ENCODE measurements around the gene KIF4A. TPM values are rescaled to one million over a fixed set of nuclear protein-coding genes. Genes with fewer than 3 reads are reported as not detected.
A peak's percentile ranks its signal among the peaks of the same experiment; 100 is the strongest.

Gene KIF4A
- total and polyA plus RNA-seq, 9 of the 15 experiments (the other 6 are each of a cell fraction or from before 2014, with no cell fraction given) = 13.0 to 42.7 (median 35.9) TPM

- WGBS (ENCODE audit: insufficient coverage, low coverage, missing lambda C conversion rate) = 0% methylated on average over 19 of the region's 37 CpGs
- H3K4me1 ChIP-seq (replicated peaks in 1 of 2; ENCODE audit: control insufficient read depth in 2 of 2, insufficient read depth in 2 of 2, low read length in 2 of 2) = peaks cover 12 to 16% of the 10 kb centered on the region in 2 experiments; a peak in 4 of 5 replicates
- peak overlapping the region; percentile 75 for H3K4me3 ChIP-seq
- peaks cover 2 to 11% of the 10 kb centered on the region in 2 experiments; a peak in 2 of 5 replicates for H3K27me3 ChIP-seq (ENCODE audit: control insufficient read depth in 2 of 2, insufficient read depth in 2 of 2, low read length in 2 of 2)
- H3K36me3 ChIP-seq (ENCODE audit: control insufficient read depth, insufficient read depth, low read length) = no peaks in the 10 kb centered on the region
- peak overlapping the region; percentile 77 to 93 for H3K9ac ChIP-seq (ENCODE audit: insufficient read depth in 1 of 2, low read depth in 2 of 2, low read length in 2 of 2)
- peak overlapping the region; percentile 99 for H2AFZ ChIP-seq (ENCODE audit: low read depth, low read length)
- DNase-seq (ENCODE audit: extremely low read depth in 1 of 4, low spot score in 3 of 4) = peak; percentile 79 to 84 (median 80)
- intact Hi-C loops (cut with micrococcal nuclease) (loop anchor here (1.0 to 10.0 kb wide), 3 partner anchors 169 to 399 kb away; partner anchors contain the start of genes ARR3 and P2RY4), in situ Hi-C loops (cut with MboI) (no loop called here)
- no peak for FAIRE-seq
- no peaks in the 10 kb centered on the region for H3K9me3 ChIP-seq (replicated peaks; ENCODE audit: control insufficient read depth, insufficient read depth, low read depth, low read length)
- H4K20me1 ChIP-seq (replicated peaks; ENCODE audit: control insufficient read depth, insufficient read depth, low read length) = no peaks in the 10 kb centered on the region
- no TSS peak for BruUV-seq (replicated peaks)
- CTCF ChIA-PET (ENCODE audit: low intra/inter-chr PET ratio) = interaction anchor here (0.5 to 1.2 kb wide), 2 partner anchors 160 to 291 kb away, joined by 3 read pairs; no protein-coding TSS in a partner anchor
- POLR2A ChIA-PET = interaction anchor here (1.0 kb wide), 2 partner anchors 10 to 11 kb away, joined by 3 to 4 read pairs; partner anchors contain the start of gene GDPD2
- H3K27ac ChIP-seq (ENCODE audit: extremely low read depth, low read depth, low read length) = peak overlapping the region; percentile 79
- ATAC-seq = peak; percentile 89
- H3K4me2 ChIP-seq (ENCODE audit: insufficient read depth, low read length) = peak overlapping the region; percentile 99
- no peaks in the 10 kb centered on the region for H3K79me2 ChIP-seq (ENCODE audit: control insufficient read depth, insufficient read depth, low read length)
- H3K9me1 ChIP-seq (ENCODE audit: control insufficient read depth, insufficient read depth, low read length) = peaks cover 2% of the 10 kb centered on the region
- no peak for TF ChIP-seq ZNF140 (CRISPR knock-in tag; IDR thresholded peaks at IDR 0.05)
- TF ChIP-seq HMGXB4 (CRISPR knock-in tag; IDR thresholded peaks at IDR 0.05) = no peak
- no peak for TF ChIP-seq NR3C1 (CRISPR knock-in tag; IDR thresholded peaks at IDR 0.05)
- no peak for TF ChIP-seq MTF1 (CRISPR knock-in tag; IDR thresholded peaks at IDR 0.05; ENCODE audit: borderline replicate concordance)
- no peak for TF ChIP-seq VEZF1 (CRISPR knock-in tag; IDR thresholded peaks at IDR 0.05)
- TF ChIP-seq GATA2 (CRISPR knock-in tag; IDR thresholded peaks at IDR 0.05) = no peak
- TF ChIP-seq NRF1 (conservative IDR thresholded peaks at IDR 0.05 in 1 of 2, IDR thresholded peaks at IDR 0.05 in 1 of 2) = no peak
- TF ChIP-seq CHAMP1 (IDR thresholded peaks at IDR 0.05) = no peak
- TF ChIP-seq FOXO4 (CRISPR knock-in tag; IDR thresholded peaks at IDR 0.05) = no peak
- TF ChIP-seq TFAM (CRISPR knock-in tag; conservative IDR thresholded peaks at IDR 0.05) = no peak
- TF ChIP-seq CTCF (IDR thresholded peaks at IDR 0.05 in 2 of 3, conservative IDR thresholded peaks at IDR 0.05 in 1 of 3; ENCODE audit: insufficient read depth in 2 of 3, low read depth in 1 of 3, low read length in 3 of 3) = peak; percentile 77 to 81 (median 81)
Observed at GRCh38 chrX:70433848-70434351, 144.0 kb downstream of the KIF4A start.

Data from K562 (cell line).